Measurements from ENCODE around the gene GAB1. TPM values are rescaled to one million over a fixed set of nuclear protein-coding genes. Genes with fewer than 3 reads are reported as not detected.
A peak's percentile ranks its signal among the peaks of the same experiment; 100 is the strongest.

Gene GAB1
- total RNA-seq, 2 donors from 2014 or later: 28.3 to 33.3 TPM

GRCh38 chr4:143506031-143506430 lies 169.4 kb downstream of the GAB1 start:
- TF ChIP-seq, protein P1, sequence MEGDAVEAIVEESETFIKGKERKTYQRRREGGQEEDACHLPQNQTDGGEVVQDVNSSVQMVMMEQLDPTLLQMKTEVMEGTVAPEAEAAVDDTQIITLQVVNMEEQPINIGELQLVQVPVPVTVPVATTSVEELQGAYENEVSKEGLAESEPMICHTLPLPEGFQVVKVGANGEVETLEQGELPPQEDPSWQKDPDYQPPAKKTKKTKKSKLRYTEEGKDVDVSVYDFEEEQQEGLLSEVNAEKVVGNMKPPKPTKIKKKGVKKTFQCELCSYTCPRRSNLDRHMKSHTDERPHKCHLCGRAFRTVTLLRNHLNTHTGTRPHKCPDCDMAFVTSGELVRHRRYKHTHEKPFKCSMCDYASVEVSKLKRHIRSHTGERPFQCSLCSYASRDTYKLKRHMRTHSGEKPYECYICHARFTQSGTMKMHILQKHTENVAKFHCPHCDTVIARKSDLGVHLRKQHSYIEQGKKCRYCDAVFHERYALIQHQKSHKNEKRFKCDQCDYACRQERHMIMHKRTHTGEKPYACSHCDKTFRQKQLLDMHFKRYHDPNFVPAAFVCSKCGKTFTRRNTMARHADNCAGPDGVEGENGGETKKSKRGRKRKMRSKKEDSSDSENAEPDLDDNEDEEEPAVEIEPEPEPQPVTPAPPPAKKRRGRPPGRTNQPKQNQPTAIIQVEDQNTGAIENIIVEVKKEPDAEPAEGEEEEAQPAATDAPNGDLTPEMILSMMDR (conservative IDR thresholded peaks at IDR 0.05): no peak
- Histone ChIP-seq H3K27me3 (ENCODE audit: control insufficient read depth, insufficient read depth, low read length, poor library complexity, severe bottlenecking) (no peaks in the 10 kb centered on the region), H3K9me3 (ENCODE audit: control insufficient read depth, low read length) (peaks cover 1% of the 10 kb centered on the region), H3K27ac (ENCODE audit: low read depth, low read length) (no peak overlapping the region), H3K36me3 (ENCODE audit: control insufficient read depth, insufficient read depth, low read length) (no peaks in the 10 kb centered on the region), H3K9ac (ENCODE audit: extremely low read depth, low read length, poor library complexity, severe bottlenecking) (no peak overlapping the region), H3K4me3 (ENCODE audit: low read length) (no peak overlapping the region), H3K4me1 (ENCODE audit: control insufficient read depth, insufficient read depth, low read length) (no peaks in the 10 kb centered on the region)
- H3K27me3 Mint-ChIP-seq (ENCODE audit: insufficient read depth): no peaks in the 10 kb centered on the region
- H3K9me3 Mint-ChIP-seq: no peaks in the 10 kb centered on the region
- H3K27ac Mint-ChIP-seq: no peak overlapping the region
- DNase-seq: peak; percentile 72
- no peaks in the 10 kb centered on the region for H3K36me3 Mint-ChIP-seq (ENCODE audit: low read depth)
- peaks cover 22% of the 10 kb centered on the region for H3K4me1 Mint-ChIP-seq
- no peak overlapping the region for H3K4me3 Mint-ChIP-seq
- 58% methylated on average over 1 of the region's 1 CpG; no CpG with 5 or more reads in 1 of the 2 experiments for WGBS, 2 experiments (ENCODE audit: insufficient coverage in 1 of 2, insufficient read length in 1 of 2)

- WGBS, 2 experiments (ENCODE audit: insufficient coverage in 1 of 2, insufficient read length in 1 of 2): 80 to 96% methylated on average over 1 to 6 of the region's 7 CpGs
- Mint-ChIP-seq H3K4me3 (no peak overlapping the region), H3K27ac (no peak overlapping the region), H3K9me3 (no peaks in the 10 kb centered on the region), H3K27me3 (ENCODE audit: insufficient read depth) (no peaks in the 10 kb centered on the region), H3K4me1 (peaks cover 22% of the 10 kb centered on the region), H3K36me3 (ENCODE audit: low read depth) (peaks cover 9% of the 10 kb centered on the region)
- TF ChIP-seq, protein P1 (conservative IDR thresholded peaks at IDR 0.05): no peak
- Histone ChIP-seq H3K9me3 (ENCODE audit: control insufficient read depth, low read length) (no peaks in the 10 kb centered on the region), H3K4me1 (ENCODE audit: control insufficient read depth, insufficient read depth, low read length) (no peaks in the 10 kb centered on the region), H3K27me3 (ENCODE audit: control insufficient read depth, insufficient read depth, low read length, poor library complexity, severe bottlenecking) (no peaks in the 10 kb centered on the region), H3K9ac (ENCODE audit: extremely low read depth, low read length, poor library complexity, severe bottlenecking) (no peak overlapping the region), H3K4me3 (ENCODE audit: low read length) (no peak overlapping the region), H3K36me3 (ENCODE audit: control insufficient read depth, insufficient read depth, low read length) (peaks cover 10% of the 10 kb centered on the region), H3K27ac (ENCODE audit: low read depth, low read length) (no peak overlapping the region)
- no peak for DNase-seq
Measured at GRCh38 chr4:143511906-143512305, 175.2 kb downstream of the GAB1 start.

DNA sequence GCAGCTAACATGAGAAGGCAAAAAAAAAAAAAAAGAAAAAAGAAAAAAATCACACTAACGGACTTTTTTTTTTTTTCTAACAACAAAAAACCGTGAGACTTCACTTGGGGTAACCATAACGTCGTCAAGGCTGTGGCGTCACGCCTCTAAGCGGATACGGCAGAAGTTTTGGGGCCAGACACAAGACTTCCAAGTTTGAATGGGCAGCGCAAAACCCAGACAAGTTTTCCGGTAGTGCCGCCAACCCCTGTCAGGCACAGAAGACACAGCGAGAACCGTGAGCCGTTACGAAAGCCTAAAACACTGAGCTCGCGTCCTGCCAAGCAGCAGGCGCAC lies 176.3 kb downstream of the GAB1 start:
- Histone ChIP-seq H3K27me3 (ENCODE audit: control insufficient read depth, insufficient read depth, low read length, poor library complexity, severe bottlenecking) (no peaks in the 10 kb centered on the region), H3K4me3 (ENCODE audit: low read length) (peak overlapping the region; percentile 99), H3K27ac (ENCODE audit: low read depth, low read length) (peak overlapping the region; percentile 98), H3K9me3 (ENCODE audit: control insufficient read depth, low read length) (no peaks in the 10 kb centered on the region), H3K36me3 (ENCODE audit: control insufficient read depth, insufficient read depth, low read length) (peaks cover 20% of the 10 kb centered on the region), H3K9ac (ENCODE audit: extremely low read depth, low read length, poor library complexity, severe bottlenecking) (peak overlapping the region; percentile 93), H3K4me1 (ENCODE audit: control insufficient read depth, insufficient read depth, low read length) (no peaks in the 10 kb centered on the region)
- Mint-ChIP-seq H3K27ac (peak overlapping the region; percentile 98), H3K4me3 (peak overlapping the region; percentile 93), H3K4me1 (peaks cover 25% of the 10 kb centered on the region), H3K36me3 (ENCODE audit: low read depth) (peaks cover 20% of the 10 kb centered on the region), H3K9me3 (no peaks in the 10 kb centered on the region), H3K27me3 (ENCODE audit: insufficient read depth) (no peaks in the 10 kb centered on the region)
- DNase-seq: no peak
- 1% methylated on average over 18 of the region's 18 CpGs; no CpG with 5 or more reads in 1 of the 2 experiments for WGBS, 2 experiments (ENCODE audit: insufficient coverage in 1 of 2, insufficient read length in 1 of 2)
- TF ChIP-seq, protein P1 (conservative IDR thresholded peaks at IDR 0.05): no peak

Data from endodermal cell (in vitro differentiated cells).